ENCODE results near the gene LHX1. TPM values are rescaled to one million over a fixed set of nuclear protein-coding genes. Genes with fewer than 3 reads are reported as not detected.

The LHX1 gene
- polyA plus RNA-seq, 4 donors: 0.01 TPM; not detected in 3

DNA sequence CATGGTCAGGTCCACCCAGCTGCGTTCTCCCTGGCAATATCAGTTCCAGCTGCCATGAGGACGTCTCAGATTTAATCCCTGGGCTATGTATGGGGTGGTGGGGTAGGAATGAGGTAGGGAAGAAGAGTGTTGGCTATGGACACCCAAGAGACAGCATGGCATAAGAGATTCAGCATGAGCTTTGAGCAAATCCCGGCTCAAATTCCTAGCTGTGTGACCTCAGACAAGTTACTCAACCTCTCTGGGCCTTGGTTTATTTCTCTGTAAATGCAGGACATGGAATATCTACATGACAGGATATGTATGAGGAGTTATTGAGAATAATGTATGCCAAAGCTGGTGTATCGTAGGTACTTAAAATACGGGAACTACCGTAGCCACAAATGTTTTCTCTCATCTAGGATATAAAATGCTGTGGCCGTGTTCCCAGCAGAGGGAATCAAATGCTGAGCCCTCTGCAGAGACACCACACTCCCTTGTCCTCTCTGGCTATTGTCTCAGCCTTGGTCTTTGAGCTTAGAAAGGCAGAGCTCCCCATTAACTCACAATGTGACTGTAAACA, 17.8 kb upstream of the LHX1 start:
- H3K4me3 ChIP-seq (ENCODE audit: low read depth in 1 of 3, low read length in 3 of 3): no peak overlapping the region
- peaks cover 4 to 34% (median 25%) of the 10 kb centered on the region in 3 donors for H3K27me3 ChIP-seq (ENCODE audit: control insufficient read depth in 3 of 3, insufficient read depth in 3 of 3, low read length in 3 of 3)
- FAIRE-seq (no peak), DNase-seq (no peak)
- H3K27ac ChIP-seq (ENCODE audit: low read depth in 1 of 3, low read length in 2 of 3): no peak overlapping the region
- 77 to 78% (median 77%) methylated on average over 7 of the region's 7 CpGs for WGBS, 3 donors
- no peaks in the 10 kb centered on the region for H3K9me3 ChIP-seq (ENCODE audit: control insufficient read depth in 2 of 2, insufficient read depth in 1 of 2, low read depth in 1 of 2, low read length in 1 of 2)
- H3K4me1 ChIP-seq (ENCODE audit: control insufficient read depth in 3 of 3, insufficient read depth in 2 of 3, low read depth in 1 of 3, low read length in 2 of 3): no peaks in the 10 kb centered on the region
- no peaks in the 10 kb centered on the region for H3K36me3 ChIP-seq (ENCODE audit: control insufficient read depth in 3 of 3, insufficient read depth in 2 of 3, low read depth in 1 of 3, low read length in 3 of 3)

DNA sequence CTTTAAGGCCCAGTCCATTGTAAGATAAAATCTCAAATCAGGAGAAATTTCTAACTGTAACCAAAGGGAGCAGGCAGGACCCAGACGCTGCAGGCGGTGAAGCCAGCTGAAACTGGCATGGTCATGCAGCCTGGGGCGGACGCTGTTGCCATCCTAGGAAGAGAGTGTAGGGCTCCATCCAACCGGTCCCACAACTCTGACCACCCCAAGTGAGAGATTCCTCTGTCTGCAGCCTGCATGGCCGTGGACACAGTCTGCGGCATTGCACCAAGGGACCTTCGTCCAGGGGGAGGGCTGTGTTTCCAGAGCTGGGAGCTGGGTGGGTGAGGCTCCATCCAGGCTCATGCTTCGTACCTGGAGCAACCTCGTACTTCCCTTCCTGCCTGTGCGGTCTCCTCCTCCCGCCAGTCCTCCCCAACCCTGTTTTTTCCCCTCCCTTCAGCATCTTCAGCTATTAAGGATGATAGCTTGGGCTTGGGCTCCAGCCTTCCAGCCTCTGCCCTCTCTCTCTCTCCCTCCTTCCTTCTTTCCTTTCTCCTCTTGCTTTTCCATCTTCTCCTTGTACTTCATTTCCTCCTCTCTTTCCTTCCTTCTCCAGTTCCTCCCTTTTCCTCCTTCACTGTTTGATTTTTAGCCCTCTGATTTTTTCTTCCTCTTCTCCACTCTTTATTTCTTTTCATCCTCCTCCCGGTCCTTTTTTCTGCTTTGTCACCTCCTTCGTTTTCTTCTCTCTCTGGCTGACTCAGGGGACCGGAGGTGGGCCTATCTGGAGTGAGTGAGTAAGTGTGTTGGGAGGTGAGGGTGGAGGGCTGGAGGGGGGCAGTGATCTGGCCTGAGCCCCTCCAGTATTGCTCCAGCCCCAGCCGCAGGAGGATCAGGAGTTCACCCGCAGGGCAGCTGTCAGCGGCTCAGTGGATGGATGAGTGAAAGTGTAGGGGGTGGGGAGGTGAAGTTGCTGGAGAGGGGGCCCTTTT, 17.0 kb upstream of the LHX1 start:
- WGBS, 3 donors: 28 to 36% (median 33%) methylated on average over 18 of the region's 18 CpGs
- H3K4me1 ChIP-seq (ENCODE audit: control insufficient read depth in 3 of 3, insufficient read depth in 2 of 3, low read depth in 1 of 3, low read length in 2 of 3): no peaks in the 10 kb centered on the region
- H3K27ac ChIP-seq (ENCODE audit: low read depth in 1 of 3, low read length in 2 of 3): no peak overlapping the region
- DNase-seq: no peak
- FAIRE-seq: no peak
- H3K4me3 ChIP-seq (ENCODE audit: low read depth in 1 of 3, low read length in 3 of 3): no peak overlapping the region
- no peaks in the 10 kb centered on the region for H3K9me3 ChIP-seq (ENCODE audit: control insufficient read depth in 2 of 2, insufficient read depth in 1 of 2, low read depth in 1 of 2, low read length in 1 of 2)
- H3K27me3 ChIP-seq (ENCODE audit: control insufficient read depth in 3 of 3, insufficient read depth in 3 of 3, low read length in 3 of 3): peaks cover 4 to 34% (median 26%) of the 10 kb centered on the region in 3 donors
- no peaks in the 10 kb centered on the region for H3K36me3 ChIP-seq (ENCODE audit: control insufficient read depth in 3 of 3, insufficient read depth in 2 of 3, low read depth in 1 of 3, low read length in 3 of 3)

DNA sequence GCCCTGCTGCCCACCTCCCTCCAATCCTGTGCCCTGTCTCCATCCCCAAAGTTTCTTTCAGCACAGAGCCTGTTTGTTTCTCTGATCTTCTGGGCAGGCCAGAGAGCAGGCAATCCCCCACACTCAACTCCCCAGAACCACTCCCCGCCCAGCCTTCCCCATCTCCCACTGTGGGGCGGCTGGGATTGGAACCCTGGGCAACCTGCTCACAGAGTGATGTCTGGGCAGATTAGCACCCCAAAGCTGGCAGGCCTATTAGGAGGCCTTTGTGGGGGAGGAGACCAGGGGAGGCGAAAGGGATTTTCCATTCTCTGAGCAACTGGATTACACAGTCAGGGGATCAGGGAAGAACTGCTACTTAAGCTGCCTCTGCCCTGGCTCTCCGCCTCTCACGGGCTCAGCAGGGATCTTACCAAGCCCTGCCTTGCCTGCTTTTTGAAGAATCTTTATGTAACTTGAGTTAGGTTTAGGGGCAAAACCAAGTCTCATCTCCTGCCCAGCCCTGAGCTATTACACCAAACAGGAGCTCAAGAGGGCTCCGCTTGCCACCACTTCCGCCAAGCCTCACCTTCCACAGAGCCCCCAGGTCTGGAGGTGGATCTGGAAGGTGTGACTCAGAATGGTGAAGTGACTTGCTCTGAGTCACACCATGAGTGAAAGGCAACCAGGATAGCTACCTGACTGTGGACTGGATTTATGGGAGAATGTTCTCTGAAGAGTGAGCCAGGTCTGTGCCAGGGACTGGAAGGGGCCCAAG, 16.0 kb upstream of the LHX1 start:
- no peak overlapping the region for H3K4me3 ChIP-seq (ENCODE audit: low read depth in 1 of 3, low read length in 3 of 3)
- WGBS, 3 donors: 69 to 73% (median 71%) methylated on average over 7 of the region's 7 CpGs
- no peaks in the 10 kb centered on the region for H3K9me3 ChIP-seq (ENCODE audit: control insufficient read depth in 2 of 2, insufficient read depth in 1 of 2, low read depth in 1 of 2, low read length in 1 of 2)
- H3K27me3 ChIP-seq (ENCODE audit: control insufficient read depth in 3 of 3, insufficient read depth in 3 of 3, low read length in 3 of 3): peaks cover 4 to 33% (median 28%) of the 10 kb centered on the region in 3 donors
- no peaks in the 10 kb centered on the region for H3K36me3 ChIP-seq (ENCODE audit: control insufficient read depth in 3 of 3, insufficient read depth in 2 of 3, low read depth in 1 of 3, low read length in 3 of 3)
- DNase-seq (no peak), FAIRE-seq (no peak)
- H3K4me1 ChIP-seq (ENCODE audit: control insufficient read depth in 3 of 3, insufficient read depth in 2 of 3, low read depth in 1 of 3, low read length in 2 of 3): no peaks in the 10 kb centered on the region
- no peak overlapping the region for H3K27ac ChIP-seq (ENCODE audit: low read depth in 1 of 3, low read length in 2 of 3)

DNA sequence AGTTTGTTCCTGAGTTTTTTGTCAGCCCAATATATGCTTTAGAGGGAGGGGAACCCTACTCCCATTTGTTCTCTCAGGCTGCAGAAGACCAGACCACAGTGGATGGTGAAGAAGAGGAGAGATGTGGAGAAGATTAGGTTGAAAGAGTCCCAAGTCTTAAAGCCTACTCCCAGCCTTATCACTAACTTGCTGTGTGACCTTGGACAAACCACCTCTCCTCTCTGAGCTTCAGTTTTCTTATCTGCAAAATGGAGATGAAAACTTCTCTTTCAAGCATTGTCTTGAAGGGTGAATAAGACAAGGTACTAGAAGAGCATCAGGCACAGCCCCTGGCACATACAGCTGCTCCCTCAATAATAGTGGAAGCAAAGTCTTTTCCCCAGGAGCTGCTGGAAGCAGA, 15.1 kb upstream of the LHX1 start:
- Histone ChIP-seq H3K36me3 (ENCODE audit: control insufficient read depth in 3 of 3, insufficient read depth in 2 of 3, low read depth in 1 of 3, low read length in 3 of 3) (no peaks in the 10 kb centered on the region), H3K4me1 (ENCODE audit: control insufficient read depth in 3 of 3, insufficient read depth in 2 of 3, low read depth in 1 of 3, low read length in 2 of 3) (no peaks in the 10 kb centered on the region), H3K27me3 (ENCODE audit: control insufficient read depth in 3 of 3, insufficient read depth in 3 of 3, low read length in 3 of 3) (peaks cover 4 to 39% (median 29%) of the 10 kb centered on the region in 3 donors), H3K4me3 (ENCODE audit: low read depth in 1 of 3, low read length in 3 of 3) (no peak overlapping the region), H3K27ac (ENCODE audit: low read depth in 1 of 3, low read length in 2 of 3) (no peak overlapping the region), H3K9me3 (ENCODE audit: control insufficient read depth in 2 of 2, insufficient read depth in 1 of 2, low read depth in 1 of 2, low read length in 1 of 2) (no peaks in the 10 kb centered on the region)
- DNase-seq: no peak
- FAIRE-seq: no peak

DNA sequence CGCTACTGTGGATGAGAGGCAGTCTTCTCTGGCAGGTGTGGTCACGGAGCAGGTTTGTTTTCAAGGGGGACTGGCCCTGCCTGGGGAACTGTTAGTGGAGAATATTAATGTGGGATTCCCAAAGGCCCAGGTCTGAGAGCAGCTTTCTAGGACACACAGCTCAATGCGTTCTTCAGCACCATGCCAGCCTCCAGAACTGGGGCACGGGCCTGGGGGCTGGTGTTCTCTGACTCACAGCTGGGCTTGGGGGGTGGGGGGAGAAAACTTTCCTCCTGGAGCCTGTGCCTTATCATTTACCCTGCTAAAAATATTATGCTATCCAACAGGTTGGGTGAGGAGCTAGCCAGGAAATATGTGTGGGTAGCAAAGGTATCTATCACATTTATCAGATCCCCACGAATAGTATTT, 13.5 kb upstream of the LHX1 start:
- Histone ChIP-seq H3K36me3 (ENCODE audit: control insufficient read depth in 3 of 3, insufficient read depth in 2 of 3, low read depth in 1 of 3, low read length in 3 of 3) (no peaks in the 10 kb centered on the region), H3K27me3 (ENCODE audit: control insufficient read depth in 3 of 3, insufficient read depth in 3 of 3, low read length in 3 of 3) (peaks cover 0 to 47% (median 46%) of the 10 kb centered on the region in 3 donors), H3K4me3 (ENCODE audit: low read depth in 1 of 3, low read length in 3 of 3) (no peak overlapping the region), H3K27ac (ENCODE audit: low read depth in 1 of 3, low read length in 2 of 3) (no peak overlapping the region), H3K9me3 (ENCODE audit: control insufficient read depth in 2 of 2, insufficient read depth in 1 of 2, low read depth in 1 of 2, low read length in 1 of 2) (no peaks in the 10 kb centered on the region), H3K4me1 (ENCODE audit: control insufficient read depth in 3 of 3, insufficient read depth in 2 of 3, low read depth in 1 of 3, low read length in 2 of 3) (peaks cover 0 to 12% (median 0%) of the 10 kb centered on the region in 3 donors)
- WGBS, 3 donors: 47 to 68% (median 60%) methylated on average over 5 of the region's 5 CpGs
- DNase-seq: no peak
- no peak for FAIRE-seq

DNA sequence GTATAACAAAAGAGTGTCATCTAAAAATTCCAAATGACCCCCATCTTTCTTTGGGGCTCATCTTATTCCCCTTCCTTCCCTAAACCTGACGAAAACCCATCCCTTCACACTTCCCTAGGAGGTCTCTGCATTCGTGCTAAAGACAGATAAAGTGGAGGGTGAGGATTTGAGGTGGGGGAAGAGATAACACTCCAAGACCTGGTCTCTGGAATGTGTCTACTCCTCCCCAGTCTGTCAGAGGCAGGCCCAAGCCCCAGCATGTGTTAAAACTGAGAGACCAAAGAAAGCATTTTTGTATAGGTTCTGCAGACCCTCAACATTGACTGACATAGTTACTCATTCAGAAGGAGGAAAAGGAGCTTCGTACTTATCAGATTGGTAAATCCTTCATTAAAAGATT, 11.0 kb upstream of the LHX1 start:
- H3K4me1 ChIP-seq (ENCODE audit: control insufficient read depth in 3 of 3, insufficient read depth in 2 of 3, low read depth in 1 of 3, low read length in 2 of 3): peaks cover 0 to 14% (median 0%) of the 10 kb centered on the region in 3 donors
- H3K27me3 ChIP-seq (ENCODE audit: control insufficient read depth in 3 of 3, insufficient read depth in 3 of 3, low read length in 3 of 3): peaks cover 0 to 52% (median 51%) of the 10 kb centered on the region in 3 donors
- no peaks in the 10 kb centered on the region for H3K36me3 ChIP-seq (ENCODE audit: control insufficient read depth in 3 of 3, insufficient read depth in 2 of 3, low read depth in 1 of 3, low read length in 3 of 3)
- no peak overlapping the region for H3K4me3 ChIP-seq (ENCODE audit: low read depth in 1 of 3, low read length in 3 of 3)
- no peak for FAIRE-seq
- DNase-seq: no peak
- WGBS, 3 donors: 78 to 85% (median 85%) methylated on average over 3 of the region's 3 CpGs
- H3K9me3 ChIP-seq (ENCODE audit: control insufficient read depth in 2 of 2, insufficient read depth in 1 of 2, low read depth in 1 of 2, low read length in 1 of 2): no peaks in the 10 kb centered on the region
- H3K27ac ChIP-seq (ENCODE audit: low read depth in 1 of 3, low read length in 2 of 3): no peak overlapping the region

DNA sequence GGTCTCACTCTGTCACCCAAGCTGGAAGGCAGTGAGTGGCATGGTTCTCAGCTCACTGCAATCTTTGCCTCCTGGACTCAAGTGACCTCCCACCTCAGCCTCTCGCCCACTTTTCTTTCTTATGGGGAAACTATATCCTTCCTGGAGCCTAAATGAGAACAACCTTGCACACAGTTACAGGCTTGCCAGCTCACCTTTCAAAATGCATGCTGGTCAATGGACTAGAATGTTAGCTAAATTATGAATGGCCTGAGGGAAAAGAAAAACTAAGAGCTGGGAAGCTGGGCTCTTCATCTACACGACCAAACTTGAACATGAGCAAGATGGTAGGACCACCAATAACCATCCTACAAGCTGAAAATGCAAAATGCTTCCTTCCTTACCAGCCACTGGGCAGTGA, 10.6 kb upstream of the LHX1 start:
- H3K27me3 ChIP-seq (ENCODE audit: control insufficient read depth in 3 of 3, insufficient read depth in 3 of 3, low read length in 3 of 3): peaks cover 0 to 53% (median 50%) of the 10 kb centered on the region in 3 donors
- 71 to 86% (median 74%) methylated on average over 2 of the region's 2 CpGs for WGBS, 3 donors

More for the DNA sequence above, 10.6 kb upstream of the LHX1 start:
- DNase-seq (no peak), FAIRE-seq (no peak)
- H3K4me1 ChIP-seq (ENCODE audit: control insufficient read depth in 3 of 3, insufficient read depth in 2 of 3, low read depth in 1 of 3, low read length in 2 of 3): peaks cover 0 to 15% (median 0%) of the 10 kb centered on the region in 3 donors
- no peaks in the 10 kb centered on the region for H3K9me3 ChIP-seq (ENCODE audit: control insufficient read depth in 2 of 2, insufficient read depth in 1 of 2, low read depth in 1 of 2, low read length in 1 of 2)
- no peaks in the 10 kb centered on the region for H3K36me3 ChIP-seq (ENCODE audit: control insufficient read depth in 3 of 3, insufficient read depth in 2 of 3, low read depth in 1 of 3, low read length in 3 of 3)
- no peak overlapping the region for H3K27ac ChIP-seq (ENCODE audit: low read depth in 1 of 3, low read length in 2 of 3)
- H3K4me3 ChIP-seq (ENCODE audit: low read depth in 1 of 3, low read length in 3 of 3): no peak overlapping the region

All from small intestine (tissue), 7 donors.